Fibroblast of skin of right biceps (primary cell): Measurements from ENCODE around the gene EMID1.

Experiments
- DNase-seq: peaks from one replicate; pipeline ENCODE4 v3.0.0-alpha.2; 2013

The EMID1 gene

DNA sequence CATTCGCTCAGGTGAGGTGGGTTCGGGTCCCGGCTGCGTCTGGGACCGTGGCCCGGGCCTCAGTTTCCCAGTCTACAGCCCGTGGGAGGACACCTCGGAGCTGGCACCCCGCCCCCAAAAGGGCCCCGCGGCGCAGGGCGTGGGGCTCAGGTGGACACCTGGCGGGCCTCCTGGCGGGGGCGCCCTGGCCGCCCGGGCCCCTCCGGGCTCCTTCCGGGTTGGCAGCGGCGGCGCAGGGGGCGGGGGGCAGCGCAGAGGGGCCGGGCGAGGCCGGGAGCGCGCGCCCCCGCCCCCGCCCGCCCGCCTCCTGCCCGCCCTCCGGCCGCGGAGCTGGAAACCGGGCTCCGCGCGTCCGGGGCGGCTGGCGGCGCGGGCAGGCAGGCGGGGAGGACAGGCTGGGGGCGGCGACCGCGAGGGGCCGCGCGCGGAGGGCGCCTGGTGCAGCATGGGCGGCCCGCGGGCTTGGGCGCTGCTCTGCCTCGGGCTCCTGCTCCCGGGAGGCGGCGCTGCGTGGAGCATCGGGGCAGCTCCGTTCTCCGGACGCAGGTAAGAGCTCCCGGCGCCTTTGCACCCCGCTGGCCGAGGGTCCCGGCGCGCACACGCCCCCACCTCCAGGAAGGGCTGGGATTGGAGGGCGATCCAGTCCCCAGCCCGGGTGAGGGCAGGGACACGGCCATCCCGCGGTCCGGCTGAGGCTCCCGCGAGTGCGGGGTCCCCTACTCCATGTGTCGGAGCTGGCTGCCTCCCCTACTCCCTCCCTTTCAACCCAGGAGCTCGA, at the start of gene EMID1:
Gene EMID1 (plus strand): TSS at position 303 of the 778 bp plus-strand sequence. CDS start 143 bp downstream, at position 446.
- DNase-seq, result peak; percentile 28

DNA sequence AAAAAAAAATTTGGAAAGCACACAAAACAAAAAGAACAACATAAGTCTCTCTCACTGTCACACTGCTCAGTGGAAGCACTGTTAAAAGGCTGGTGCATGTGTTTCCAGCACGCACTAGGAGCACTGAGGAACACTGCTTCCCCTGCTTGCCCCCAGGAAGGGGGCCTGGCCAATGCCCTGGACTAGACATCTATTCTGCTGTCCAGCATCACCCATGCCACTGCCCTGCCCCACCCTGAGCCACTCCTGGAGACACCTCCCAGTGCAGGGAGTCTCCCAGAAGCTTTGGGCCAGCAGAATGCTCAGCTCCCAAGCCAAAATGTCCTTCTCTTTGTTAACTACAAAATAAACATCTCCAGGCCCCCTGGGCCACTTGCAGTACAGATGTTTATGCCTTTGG, 49.7 kb upstream of the EMID1 start:
- DNase-seq, result no peak

DNA sequence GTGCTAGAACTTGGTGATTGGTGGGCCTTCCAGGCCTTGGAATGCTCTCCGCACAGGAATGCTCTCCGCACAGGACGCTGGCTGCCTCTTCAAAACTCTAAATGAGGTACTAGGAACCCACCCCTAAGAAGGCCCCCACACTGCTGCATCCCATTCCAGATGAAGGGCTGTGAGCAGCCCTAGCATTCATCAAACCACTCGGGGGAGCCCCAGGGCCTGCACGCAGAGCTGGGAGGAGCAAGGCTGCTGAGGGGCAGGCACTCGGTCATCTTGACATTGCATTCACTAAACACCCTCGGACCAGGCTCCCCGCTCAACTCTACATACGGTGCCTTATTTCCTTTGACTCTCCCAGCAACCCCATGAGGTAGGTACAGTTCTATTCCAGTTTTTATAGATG, 49.2 kb upstream of the EMID1 start:
- DNase-seq, result peak; percentile 10

DNA sequence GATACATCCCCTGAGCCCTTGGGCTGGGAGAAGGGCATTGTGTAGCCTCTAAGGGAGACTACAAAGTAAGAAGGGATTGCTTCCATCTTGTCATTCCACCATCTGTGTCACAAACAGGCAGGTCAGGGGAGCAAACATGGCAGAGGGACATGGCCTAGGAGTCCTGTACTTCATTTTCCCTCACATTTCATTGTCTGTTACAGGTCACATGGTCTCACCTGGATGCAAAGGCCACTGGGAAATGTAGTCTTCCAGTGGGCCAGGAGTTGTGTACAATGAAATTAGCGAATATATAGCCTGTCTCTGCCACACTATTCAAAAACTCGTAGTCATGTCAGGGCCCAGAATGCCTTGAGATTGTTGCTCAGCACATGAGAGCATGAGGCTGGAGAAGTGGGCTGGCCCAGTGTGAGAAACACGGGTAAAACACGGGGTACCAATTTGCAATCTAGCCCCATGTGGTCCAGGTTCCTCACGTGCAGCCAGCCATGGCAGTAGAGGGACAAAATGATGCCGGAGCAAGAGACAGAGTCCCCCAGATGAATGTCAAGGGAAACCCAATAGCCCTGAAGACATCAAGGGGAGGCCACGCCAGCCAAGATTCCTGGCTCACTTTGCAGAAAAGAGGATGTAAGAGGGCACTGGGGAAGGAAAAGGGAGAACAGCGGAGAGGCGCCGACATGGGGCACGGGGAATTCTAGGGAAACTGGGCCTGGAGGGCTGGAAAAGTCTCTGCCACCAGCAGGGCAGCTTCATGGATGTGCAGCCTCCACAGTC, 47.7 kb upstream of the EMID1 start:
- DNase-seq, result no peak

DNA sequence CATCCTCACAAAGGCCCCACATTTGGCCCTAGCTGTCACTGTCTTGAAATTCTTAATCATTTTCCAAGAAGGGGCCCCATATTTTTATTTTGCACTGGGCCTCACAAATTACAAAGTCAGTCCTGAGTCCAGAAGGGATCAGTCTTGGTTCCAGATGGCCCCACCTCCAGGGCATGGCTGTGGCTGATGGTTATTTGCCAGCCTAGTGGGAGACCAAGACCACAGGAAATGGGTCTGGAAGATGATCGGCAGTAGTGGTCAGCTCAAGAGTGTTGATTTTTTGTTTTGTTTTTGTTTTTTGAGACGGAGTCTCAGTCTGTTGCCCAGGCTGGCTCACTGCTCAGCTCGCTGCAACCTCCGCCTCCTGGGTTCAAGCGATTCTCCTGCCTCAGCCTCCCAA, 47.1 kb upstream of the EMID1 start:
- no peak for DNase-seq

DNA sequence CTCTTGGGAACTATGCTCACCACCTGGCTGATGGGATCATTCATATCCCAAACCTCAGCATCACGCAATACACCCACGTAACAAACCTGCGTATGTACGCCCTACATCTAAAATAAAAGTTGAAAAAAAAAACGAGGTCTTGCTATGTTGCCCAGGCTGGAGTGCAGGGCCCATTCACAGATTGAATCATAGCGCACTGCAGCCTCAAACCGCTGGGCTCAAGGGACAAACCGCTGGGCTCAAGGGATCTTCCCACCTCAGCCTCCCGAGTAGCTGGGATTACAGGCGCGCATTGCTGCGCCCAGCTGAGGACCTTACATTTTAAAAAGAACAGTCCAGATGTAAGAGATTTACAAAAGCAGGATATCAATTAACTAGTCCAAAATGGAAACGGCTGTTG, 41.9 kb upstream of the EMID1 start:
- no peak for DNase-seq

DNA sequence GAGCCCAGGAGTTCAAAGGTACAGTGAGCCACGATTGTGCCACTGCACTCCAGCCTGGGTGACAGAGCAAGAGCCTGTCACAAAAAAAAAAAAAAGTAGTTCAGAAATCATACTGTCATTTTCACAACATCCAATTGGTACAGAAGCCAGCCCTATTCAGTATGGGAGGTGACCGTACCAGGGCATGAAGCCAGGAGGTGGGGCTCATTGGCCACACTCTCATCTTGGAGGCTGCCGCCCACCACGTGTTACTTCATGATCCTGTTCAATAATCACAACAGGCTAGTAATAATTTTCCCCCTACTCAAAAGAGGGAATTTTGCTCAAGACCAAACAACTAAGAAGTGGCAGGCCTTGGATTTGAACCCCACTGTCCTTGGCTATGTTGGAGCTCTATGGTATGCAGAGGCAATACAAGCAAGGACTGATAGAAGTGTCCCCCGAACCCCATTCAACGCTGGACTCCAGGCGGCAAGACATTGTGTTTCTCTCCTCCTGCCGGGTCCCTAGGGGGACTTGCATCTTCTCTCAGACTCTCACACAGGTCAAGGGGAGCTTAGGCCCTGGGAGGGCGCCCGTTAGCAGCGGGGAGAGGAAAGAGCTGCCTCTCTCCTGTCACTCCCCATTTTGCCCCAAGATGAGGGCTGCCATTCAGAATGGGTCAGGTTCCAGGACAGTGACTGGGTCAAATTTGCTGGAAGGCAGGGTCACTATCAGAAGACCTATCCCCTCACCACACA, 40.2 kb upstream of the EMID1 start:
- DNase-seq, result no peak

DNA sequence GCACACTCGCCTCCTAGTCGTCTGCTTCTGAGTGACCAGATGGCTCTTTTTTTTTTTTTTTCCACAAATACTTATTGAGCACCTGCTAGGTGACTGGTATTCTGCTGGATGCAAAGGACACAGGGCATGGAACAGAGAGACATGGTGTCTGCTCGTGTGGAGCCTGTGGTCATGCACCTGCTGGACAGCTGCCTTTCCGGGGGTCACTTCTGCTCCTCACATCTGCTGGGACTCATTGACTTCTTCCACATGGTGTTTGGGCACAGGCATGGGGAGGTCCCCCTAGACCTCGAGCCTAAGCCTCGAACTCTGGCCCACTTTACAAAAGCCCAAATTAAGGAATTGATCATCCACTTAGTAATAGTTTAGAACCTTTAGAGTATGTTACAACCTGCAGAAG, 39.5 kb upstream of the EMID1 start:
- DNase-seq, result no peak

DNA sequence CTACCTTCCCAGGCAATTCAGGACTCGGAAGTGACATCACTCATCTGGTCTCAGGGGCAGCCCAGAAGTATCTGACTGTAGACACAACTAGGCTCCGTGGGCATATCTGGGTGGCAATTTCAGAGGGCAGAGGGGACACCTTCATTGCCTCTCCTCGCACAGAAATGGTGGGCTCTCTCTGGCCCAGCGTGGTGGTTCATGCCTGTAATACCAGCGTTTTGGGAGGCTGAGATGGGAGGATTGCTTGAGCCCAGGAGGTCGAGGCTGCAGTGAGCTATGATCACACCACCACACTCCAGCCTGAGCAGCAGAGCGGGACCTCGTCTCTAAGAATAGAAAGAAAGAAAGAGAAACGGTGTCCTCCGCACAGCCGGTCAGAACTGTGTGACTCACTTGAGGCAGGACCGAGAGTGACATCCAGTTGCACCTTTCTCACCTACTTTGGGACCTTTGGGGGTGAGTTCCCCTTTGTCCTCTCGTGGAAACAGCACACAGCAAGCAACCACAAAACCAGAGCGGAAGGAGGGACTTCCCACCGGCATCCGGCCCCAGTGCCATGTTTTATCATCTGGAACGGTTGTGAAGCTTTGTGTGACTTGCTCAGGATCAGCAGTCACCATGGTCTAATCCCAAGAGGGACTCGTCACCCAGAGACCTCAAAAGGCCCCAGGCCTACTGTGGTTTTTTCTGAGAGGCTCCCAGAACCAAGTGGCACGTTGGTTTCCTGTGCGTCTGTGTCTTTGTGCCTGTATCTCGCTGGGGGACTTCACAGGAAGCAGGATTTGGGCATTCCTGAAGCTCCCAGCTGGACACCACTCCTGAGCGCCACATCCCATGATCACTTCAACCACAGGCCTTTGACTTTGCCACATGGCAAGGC, 38.4 kb upstream of the EMID1 start:
- DNase-seq, result no peak

DNA sequence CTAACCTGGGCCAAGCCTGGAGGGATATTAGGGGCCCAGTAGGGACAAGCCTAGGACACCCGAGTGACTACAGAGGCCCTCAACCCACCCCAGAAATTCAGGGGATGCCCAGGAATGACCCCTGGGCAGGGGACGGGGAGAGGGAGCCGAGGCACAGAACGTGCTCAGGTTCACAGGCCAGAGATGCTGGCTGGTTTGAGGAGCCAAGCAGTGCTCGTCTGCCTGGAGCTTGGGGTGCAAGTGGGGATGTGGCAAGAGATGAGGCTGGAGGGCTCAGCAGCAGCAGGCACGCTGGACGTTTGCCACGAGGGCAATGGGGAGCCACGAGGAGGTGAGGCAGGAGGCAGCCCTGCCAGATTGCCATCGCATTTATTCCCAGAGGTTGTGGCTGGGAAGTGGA, 34.0 kb upstream of the EMID1 start:
- DNase-seq, result no peak

DNA sequence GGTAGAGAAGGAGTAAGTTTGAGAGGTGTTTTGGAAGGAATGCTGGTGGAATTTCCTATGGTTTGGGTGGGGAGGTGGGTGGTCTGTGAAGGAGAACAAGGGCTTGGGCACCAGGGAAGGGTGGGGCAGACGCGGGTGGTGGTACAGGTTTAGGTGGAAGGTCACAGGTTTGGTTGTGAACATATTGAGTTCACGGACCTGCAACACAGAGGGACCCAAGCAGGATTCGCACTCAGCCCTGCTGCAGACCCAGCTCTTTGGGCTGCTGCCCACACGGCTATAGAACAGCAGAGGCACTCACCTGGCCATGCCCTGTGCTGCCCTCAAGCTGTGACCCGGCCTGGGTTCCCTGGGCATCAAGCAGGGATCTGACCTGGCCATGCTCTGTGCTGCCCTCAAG, 33.5 kb upstream of the EMID1 start:
- DNase-seq, result no peak

DNA sequence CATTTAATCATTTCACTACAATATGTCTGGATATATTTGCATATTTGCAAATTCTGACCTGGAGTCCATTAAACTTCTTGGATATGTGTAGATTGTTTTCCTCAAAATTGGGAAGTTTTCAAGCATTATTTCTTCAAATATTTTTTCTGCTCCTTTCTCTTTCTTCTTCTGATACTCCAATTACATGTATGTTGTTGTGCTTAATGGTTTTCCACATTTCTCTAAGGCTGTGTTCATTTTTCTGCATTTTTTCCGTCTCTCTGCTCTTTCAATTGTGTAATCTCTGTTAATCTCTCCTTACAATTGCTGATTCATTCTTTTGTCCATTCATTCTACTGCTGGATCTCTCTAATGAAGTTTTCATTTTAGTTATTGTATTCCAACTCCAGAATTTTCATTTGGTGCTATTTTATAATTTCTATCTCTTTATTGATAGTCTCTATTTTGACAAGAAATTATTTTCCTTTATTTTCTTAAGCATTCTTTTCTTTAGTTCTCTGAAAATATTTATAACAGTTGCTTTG, 30.3 kb upstream of the EMID1 start:
- DNase-seq, result no peak

DNA sequence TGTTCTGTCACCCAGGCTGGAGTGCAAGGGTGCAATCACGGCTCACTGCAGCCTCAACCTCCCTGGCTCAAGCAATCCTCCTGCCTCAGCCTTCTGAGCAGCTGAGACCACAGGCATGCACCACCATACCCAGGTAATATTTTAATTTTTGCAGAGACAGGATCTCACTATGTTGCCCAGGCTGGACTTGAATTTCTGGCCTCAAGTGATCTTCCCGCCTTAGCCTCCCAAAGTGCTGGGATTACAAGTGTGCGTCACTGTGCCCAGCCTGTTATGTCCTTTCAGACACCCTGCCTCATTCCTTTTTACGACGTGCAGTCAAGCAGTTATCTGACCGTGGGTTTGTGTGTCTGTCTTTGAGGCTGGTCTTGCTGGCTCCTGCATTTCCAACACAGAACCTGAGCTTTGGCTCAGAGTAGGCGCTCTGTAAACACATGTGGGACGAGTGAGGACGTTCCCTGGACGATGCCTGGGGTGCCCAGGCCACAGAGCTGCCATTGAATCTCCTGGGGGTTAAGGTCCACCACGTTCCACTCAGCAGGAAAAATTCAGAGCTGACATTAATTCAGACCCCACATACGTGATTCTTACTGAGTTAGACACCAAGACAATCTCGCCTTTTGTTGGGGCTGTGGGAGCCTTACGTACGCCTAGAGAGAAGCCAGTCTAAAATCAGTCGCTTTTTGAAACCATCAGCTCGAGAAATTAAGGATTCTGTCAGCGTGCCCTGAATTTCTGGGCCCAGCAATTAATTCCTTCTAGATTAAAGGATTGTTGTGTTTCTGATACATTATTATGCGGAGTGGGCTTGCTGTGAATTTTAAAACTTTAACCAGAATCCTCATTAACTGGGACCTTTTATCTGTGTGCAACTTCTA, 21.5 kb upstream of the EMID1 start:
- no peak for DNase-seq

DNA sequence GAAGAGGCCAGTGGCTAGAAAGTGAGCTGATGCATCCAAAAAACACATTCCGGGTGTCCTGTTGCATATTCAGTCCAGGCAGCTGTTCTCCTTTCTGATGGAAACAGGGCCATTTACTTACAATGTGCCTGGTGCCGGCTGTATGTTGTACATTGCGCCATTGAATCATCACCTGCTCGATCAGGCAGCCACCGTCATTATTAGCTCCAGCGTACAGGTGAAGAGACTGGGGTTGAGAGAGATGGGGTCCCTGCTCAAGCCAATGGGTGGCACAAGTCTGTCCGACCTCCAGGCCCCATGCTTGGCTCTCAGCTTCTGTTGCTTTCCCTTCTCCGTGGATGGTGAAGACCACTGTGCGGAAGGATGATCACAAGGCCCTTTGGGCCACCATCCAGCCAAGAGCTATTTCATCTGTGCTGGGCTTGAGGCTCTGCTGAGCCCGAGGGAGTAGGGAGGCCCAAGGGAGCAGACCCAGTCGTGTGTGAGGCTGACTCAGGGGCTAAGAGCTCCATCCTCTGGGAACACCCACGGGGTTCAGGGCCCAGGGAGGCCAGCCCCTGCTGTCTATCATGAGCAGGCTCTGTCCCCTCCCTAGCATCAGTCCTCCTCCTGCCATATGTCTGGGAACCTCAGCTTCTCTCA, 20.7 kb upstream of the EMID1 start:
- DNase-seq, result no peak

DNA sequence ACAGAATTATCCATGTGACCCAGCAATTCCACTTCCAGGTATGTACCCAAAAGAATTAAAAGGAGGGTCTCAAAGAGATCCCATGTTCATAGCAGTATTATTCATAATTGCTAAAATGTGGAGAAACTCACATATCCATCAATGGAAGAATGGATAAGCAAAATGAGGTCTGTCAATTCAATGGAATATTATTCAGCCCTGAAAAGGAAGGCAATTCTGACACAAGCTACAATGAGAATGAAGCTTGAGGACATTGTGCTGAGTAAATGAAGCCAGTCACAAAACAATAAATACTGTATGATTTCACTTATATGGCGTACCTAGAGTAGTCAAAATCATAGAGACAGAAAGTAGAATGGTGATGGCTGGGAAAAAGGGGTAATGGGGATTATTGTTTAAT, 19.4 kb upstream of the EMID1 start:
- no peak for DNase-seq

DNA sequence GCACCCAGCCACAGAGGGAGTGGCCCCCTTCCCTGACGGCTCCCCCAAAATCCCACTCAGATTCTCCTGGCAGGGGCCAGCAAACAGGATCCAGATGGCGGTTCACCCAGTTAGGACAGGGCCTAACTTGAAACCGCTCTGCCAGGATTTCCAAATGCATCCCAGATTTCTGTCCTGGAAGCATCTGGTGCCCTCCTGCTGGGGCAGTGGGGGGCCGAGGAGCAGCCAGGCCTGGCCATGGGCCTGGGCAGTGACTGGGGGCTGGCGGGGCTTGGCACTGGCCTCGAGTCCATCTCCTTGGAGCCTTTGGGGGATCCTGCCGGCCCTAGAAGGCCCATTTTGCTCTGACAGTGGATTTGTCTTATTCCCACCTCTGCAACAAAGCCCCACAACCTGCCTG, 17.9 kb upstream of the EMID1 start:
- DNase-seq, result no peak

DNA sequence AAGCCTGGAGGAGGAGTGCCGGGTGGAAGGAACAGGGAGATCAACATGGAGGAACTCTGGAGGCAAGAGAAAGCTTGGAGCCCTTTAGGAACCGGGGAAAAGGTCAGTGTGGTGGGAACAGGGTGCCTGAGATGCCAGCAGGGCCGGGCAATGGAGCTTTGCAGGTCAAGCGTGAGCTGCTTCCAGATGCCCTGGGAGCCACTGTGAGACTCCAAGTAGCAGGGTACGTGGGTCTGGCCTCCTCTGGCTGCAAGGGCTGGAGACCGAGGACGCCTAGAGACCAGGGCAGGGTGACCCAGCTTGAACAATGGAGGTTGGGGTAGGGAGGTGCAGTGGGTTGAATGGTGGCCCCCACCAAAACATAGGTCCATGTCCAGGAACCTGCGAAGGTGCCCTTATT, 15.6 kb upstream of the EMID1 start:
- no peak for DNase-seq

DNA sequence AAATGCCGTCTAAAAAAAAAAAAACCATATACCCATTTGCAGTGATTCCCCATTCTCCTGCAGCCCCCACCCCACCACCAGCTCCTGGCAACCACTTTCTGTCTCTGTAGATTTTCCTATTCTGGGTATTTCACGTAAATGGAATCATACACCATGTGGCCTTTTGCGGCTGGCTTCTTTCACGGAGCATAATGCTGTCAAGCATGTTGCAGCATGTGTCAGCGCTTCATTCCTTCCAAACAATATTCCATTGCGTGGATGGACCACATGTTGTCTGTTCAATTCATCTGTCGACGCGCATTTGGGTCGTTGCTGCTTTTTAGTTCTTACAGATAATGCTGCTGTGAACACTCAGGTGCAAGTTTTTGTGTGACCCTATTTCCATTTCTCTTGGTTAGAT, 14.8 kb upstream of the EMID1 start:
- peak; percentile 30 for DNase-seq

DNA sequence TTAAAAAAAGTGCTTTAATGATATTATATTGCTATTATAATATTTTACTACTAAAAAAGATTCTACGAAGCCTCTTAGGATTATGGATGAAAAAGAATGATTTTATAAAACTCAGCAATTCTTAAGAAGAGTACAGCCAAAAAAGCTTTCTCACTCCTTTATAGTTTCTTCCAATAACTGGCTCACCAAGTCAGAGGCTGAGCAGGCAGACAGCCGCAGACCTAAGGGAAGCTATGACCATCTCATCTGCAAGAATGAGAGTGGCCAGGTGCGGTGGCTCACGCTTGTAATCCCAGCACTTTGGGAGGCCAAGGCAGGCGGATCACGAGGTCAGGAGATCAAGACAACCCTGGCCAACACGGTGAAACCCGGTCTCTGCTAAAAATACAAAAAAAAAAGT, 12.7 kb upstream of the EMID1 start:
- no peak for DNase-seq

DNA sequence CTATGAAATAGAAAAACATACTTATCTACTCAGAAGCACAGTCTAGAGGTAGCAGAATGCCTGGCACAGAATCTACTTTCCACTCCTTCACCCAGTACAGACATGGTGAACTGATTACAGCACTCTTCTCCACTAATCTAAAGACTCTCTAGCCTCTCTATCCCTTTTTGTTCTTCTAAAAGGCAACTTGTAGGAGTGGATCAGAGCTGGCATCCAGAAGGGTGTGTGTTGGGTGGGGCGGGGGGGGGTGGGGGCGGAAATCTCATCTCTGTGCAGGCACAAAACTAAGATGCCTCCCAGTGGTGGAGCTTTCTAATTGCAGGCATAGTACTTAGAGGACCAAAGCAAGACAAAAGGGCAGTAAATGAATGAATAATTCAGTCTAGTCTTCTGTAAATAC, 11.5 kb upstream of the EMID1 start:
- no peak for DNase-seq
